Measurements from ENCODE around the gene KRT10.
A peak's percentile ranks its signal among the peaks of the same experiment; 100 is the strongest.

The KRT10 gene

DNA sequence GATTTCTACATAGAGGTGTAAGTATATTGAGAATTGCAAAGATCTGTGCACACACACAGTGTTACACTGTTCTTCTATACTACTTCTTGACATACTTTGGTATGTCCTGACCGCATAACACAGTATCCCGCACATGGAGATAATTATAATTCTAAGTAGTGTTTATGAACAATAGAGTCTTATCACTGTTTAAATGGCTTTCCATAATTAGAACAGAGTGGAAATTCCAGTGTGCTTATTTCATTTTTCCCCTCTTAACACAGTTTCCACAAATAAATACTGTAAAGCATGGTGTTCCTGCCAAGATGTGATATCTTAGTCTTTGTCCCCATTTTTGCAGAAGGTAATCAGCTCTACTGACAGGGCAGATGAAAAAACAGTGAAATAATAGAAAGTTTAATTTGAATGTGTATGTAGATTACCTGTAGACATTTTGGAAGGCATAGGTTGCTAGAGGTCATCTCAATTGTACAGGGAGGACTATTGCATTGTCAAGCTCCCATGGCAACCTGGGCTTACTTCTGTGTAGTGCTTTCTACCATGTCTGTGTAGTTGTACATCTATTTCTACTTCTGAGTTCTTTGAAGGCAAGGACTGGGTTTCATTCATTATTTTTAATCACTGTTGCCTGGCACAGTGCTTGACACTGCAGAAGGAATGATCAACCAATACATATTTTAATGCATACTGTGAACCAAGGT lies 12.5 kb downstream of the KRT10 start:
- H3K4me3 ChIP-seq (ENCODE audit: low read depth, low read length): no peak overlapping the region
- no peak for DNase-seq (ENCODE audit: low read depth)
- TF ChIP-seq, protein P1, sequence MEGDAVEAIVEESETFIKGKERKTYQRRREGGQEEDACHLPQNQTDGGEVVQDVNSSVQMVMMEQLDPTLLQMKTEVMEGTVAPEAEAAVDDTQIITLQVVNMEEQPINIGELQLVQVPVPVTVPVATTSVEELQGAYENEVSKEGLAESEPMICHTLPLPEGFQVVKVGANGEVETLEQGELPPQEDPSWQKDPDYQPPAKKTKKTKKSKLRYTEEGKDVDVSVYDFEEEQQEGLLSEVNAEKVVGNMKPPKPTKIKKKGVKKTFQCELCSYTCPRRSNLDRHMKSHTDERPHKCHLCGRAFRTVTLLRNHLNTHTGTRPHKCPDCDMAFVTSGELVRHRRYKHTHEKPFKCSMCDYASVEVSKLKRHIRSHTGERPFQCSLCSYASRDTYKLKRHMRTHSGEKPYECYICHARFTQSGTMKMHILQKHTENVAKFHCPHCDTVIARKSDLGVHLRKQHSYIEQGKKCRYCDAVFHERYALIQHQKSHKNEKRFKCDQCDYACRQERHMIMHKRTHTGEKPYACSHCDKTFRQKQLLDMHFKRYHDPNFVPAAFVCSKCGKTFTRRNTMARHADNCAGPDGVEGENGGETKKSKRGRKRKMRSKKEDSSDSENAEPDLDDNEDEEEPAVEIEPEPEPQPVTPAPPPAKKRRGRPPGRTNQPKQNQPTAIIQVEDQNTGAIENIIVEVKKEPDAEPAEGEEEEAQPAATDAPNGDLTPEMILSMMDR (conservative IDR thresholded peaks at IDR 0.05; ENCODE audit: low read depth, low read length): no peak

DNA sequence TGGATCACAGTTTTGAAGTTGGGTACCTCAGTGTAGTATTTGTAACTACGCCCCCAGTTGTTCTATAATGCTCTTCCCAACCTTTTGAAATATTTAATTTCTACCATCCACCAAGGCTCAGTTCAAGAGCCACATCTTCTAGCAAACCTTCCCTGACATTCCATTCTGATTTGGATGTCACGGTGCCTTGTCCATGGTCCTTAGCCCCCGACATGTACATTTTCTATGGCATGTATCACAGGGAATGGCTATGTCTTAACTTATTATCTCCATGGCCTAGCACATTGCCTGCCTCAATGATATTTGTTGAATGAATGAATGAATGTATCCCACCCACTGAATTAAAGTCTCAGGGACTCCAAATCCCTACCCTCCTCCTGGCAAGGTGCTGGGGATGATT lies 16.3 kb downstream of the KRT10 start:
- TF ChIP-seq, protein P1 (conservative IDR thresholded peaks at IDR 0.05; ENCODE audit: low read depth, low read length): no peak
- DNase-seq (ENCODE audit: low read depth): no peak
- no peak overlapping the region for H3K4me3 ChIP-seq (ENCODE audit: low read depth, low read length)

DNA sequence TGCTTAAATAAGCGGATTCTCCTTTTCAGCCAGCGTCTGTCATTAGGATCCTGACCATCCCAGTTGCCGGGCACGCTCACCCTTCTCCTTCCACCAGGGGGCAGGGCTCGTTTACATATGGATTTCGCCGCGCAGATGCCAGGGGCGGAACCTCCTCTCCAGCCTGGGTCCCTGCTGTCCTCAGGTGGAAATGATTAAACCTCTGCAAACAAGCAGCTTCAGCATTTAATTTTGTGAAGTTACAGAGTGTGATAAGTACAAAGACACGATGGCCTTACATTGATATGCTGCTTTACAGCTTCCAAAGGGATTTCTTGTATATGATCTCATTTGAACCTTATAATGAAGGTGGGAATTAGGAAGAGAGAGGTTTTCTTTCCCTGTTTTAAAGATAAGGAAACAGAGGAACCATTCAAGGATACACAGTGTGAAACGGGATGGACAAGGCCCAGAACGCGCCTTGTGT lies 18.8 kb downstream of the KRT10 start:
- peak; percentile 78 for DNase-seq (ENCODE audit: low read depth)
- TF ChIP-seq, protein P1 (conservative IDR thresholded peaks at IDR 0.05; ENCODE audit: low read depth, low read length): peak; percentile 98
- no peak overlapping the region for H3K4me3 ChIP-seq (ENCODE audit: low read depth, low read length)

DNA sequence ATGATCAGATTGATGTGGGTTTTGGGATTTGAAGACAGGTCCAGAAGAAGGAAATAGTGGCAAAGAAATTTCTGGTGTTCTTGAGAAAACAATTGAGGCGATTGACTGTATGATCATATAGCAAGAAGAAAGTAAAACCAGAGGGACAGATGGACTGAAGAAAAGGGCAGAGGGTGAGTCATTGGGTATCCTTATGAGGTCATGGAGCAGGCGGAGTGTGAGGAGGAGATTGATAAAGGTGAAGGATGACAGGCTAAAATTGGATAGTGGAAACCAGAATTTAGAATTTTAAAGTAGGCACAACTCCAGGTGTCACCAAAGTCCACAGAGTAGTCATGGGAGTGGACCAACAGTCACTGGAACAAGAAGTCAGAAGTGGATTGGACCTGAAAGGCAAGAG lies 21.3 kb downstream of the KRT10 start:
- H3K4me3 ChIP-seq (ENCODE audit: low read depth, low read length): no peak overlapping the region
- no peak for DNase-seq (ENCODE audit: low read depth)
- TF ChIP-seq, protein P1 (conservative IDR thresholded peaks at IDR 0.05; ENCODE audit: low read depth, low read length): no peak

DNA sequence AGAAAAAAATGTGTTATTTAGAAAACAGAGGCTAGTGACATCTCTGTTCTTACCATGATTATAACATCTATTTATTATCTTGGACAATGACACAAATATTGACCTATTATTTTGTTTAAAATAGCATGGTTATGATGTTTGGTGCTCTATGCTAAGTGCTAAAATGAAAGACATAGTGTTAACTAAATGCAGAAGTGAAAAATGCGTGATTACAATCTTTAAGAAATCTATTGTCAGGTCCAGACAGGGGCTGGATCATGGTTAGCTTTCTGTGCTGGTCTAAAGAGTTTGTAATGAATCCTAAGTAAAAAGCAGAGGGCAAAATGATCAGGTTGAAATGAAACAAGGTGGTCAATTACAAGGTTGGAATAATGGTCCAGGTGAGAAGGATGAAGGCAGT lies 22.0 kb downstream of the KRT10 start:
- DNase-seq (ENCODE audit: low read depth): no peak
- TF ChIP-seq, protein P1 (conservative IDR thresholded peaks at IDR 0.05; ENCODE audit: low read depth, low read length): no peak
- no peak overlapping the region for H3K4me3 ChIP-seq (ENCODE audit: low read depth, low read length)

DNA sequence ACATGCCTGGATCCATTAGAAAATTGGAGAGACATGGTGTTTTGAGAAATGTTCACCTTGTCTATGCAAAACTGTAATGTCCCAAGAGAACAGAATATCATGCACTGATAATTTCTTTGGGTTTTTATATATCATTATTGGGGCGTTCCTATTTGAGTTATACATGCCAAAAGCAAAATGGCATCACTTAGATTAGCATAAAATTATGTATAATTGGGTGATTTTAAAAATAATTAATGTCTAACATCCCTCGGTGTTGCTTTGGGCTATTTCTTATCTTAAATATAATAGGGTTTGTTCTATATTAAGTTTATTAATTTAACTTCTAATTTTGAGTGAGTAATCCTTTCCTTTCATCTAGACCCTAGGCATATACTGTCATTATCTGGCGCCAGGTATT lies 22.6 kb downstream of the KRT10 start, which contains the start of gene KRT28:
TSS of gene KRT28 (minus strand) at position 101 of the 400 bp plus-strand sequence. CDS start at position 35, 66 bp downstream.
- H3K4me3 ChIP-seq (ENCODE audit: low read depth, low read length): no peak within 1 kb of the TSS
- TF ChIP-seq, protein P1 (conservative IDR thresholded peaks at IDR 0.05; ENCODE audit: low read depth, low read length): no peak
- DNase-seq (ENCODE audit: low read depth): no peak

DNA sequence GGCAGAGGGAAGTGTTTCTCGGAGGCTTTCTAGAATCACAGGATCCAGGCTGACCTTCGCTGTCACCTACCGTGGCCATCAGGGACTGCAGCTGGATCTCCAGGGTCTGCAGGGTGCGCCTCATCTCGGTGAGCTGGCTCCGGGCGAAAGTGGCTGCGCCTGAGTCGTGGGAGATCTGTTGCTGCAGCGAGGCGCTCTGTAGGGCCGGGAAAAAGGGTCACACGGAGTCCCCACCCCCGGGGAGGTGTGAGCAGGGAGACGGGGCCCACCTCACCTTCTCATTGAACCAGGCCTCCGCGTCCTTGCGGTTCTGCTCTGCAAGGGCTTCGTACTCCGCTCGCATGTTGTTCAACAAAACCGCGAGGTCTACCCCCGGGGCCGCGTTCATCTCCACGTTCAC lies 25.6 kb downstream of the KRT10 start:
- TF ChIP-seq, protein P1 (conservative IDR thresholded peaks at IDR 0.05; ENCODE audit: low read depth, low read length): no peak
- DNase-seq (ENCODE audit: low read depth): no peak

More for the DNA sequence above, 25.6 kb downstream of the KRT10 start:
- no peak overlapping the region for H3K4me3 ChIP-seq (ENCODE audit: low read depth, low read length)

Measured in choroid plexus epithelial cell (primary cell).